ES-I3 (cell line): Measurements from ENCODE around the gene SIRT7.
A peak's percentile ranks its signal among the peaks of the same experiment; 100 is the strongest.

ENCODE experiments used
- H3K36me3 ChIP-seq: 2 replicates; pipeline ENCODE4 v1.6.1; 2013; ENCODE audit warnings: mild to moderate bottlenecking, low read length, control low read depth, moderate library complexity; ENCODE audit not compliant: insufficient read depth
- H3K4me1 ChIP-seq: 2 replicates; pipeline ENCODE4 v1.6.1; 2013; ENCODE audit warnings: mild to moderate bottlenecking, control low read depth, low read length; ENCODE audit not compliant: insufficient read depth
- H3K9ac ChIP-seq: 2 replicates; pipeline ENCODE4 v1.6.1; 2013; ENCODE audit warnings: low read depth, mild to moderate bottlenecking, low read length, moderate library complexity
- H3K9me3 ChIP-seq: 2 replicates; pipeline ENCODE4 v1.6.1; 2013; ENCODE audit warnings: mild to moderate bottlenecking, low read length, moderate library complexity; ENCODE audit not compliant: control insufficient read depth, insufficient read depth

Gene SIRT7

GRCh38 chr17:81930142-81931125 is 12.5 kb upstream of the SIRT7 start:
- no peak overlapping the region for H3K9ac ChIP-seq
- H3K36me3 ChIP-seq, result no peaks in the 10 kb centered on the region
- no peaks in the 10 kb centered on the region for H3K9me3 ChIP-seq
- peaks cover 4% of the 10 kb centered on the region; the same call in 1 of the 2 replicates for H3K4me1 ChIP-seq

DNA sequence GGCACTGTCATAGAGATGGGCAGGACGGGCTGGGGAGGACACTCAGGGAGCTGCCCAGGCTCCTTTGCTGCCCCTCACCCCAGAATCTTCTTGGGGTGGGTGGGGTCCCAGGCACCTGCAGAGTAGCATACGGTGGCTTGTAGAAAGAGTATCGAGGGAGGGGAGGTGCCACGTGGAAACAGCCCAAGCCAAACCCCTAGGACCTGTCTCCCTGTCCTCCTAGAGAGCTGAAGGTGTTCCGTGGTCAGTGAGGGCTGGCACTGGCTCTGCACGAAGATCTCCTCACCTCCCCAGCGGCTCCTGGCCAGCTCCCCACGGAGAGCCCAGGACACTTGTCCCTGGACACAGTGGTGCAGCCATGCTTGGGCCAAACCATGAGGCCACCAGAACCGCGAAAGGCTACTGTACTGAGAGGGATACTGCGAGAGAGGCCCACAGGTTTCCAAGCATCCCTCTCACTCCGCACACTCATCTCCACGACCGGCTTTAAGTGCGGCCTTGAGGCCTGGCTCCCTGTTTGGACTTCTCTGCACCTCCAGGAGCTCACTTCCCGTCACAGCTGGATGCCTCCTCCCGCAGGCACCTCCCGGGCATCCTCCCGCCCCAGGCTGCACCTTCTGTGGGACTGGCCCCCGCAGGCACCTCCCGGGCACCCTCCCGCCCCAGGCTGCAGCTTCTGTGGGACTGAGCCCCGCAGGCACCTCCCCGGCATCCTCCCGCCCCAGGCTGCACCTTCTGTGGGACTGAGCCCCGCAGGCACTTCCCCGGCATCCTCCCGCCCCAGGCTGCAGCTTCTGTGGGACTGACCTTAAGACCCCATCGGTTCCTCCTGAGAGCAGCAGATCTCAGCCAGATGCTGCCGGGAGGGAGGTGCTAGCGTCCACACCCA is 11.5 kb upstream of the SIRT7 start:
- H3K4me1 ChIP-seq, result peaks cover 13% of the 10 kb centered on the region; the same call in 1 of the 2 replicates
- no peak overlapping the region for H3K9ac ChIP-seq
- H3K36me3 ChIP-seq, result no peaks in the 10 kb centered on the region
- H3K9me3 ChIP-seq, result no peaks in the 10 kb centered on the region

- no peaks in the 10 kb centered on the region for H3K9me3 ChIP-seq
- H3K4me1 ChIP-seq, result peaks cover 21% of the 10 kb centered on the region; the same call in 1 of the 2 replicates
- no peaks in the 10 kb centered on the region for H3K36me3 ChIP-seq
- peak overlapping the region; percentile 78 for H3K9ac ChIP-seq
Observed at GRCh38 chr17:81928544-81929252, 10.7 kb upstream of the SIRT7 start.

GRCh38 chr17:81927653-81928543 is 9.9 kb upstream of the SIRT7 start, which contains the start of gene MAFG:
Gene MAFG, minus strand, starts transcription at chr17:81927735. Its CDS starts 4,550 bp downstream, at chr17:81923185.
- H3K9ac ChIP-seq, result peak within 1 kb of the TSS; percentile 78
- no peaks in the 10 kb centered on the region for H3K9me3 ChIP-seq
- H3K4me1 ChIP-seq, result peaks cover 24% of the 10 kb centered on the region; the same call in 1 of the 2 replicates
- H3K36me3 ChIP-seq, result no peaks in the 10 kb centered on the region

GRCh38 chr17:81927152-81927652 is 9.2 kb upstream of the SIRT7 start:
- Histone ChIP-seq H3K9me3 (no peaks in the 10 kb centered on the region), H3K36me3 (no peaks in the 10 kb centered on the region), H3K4me1 (peaks cover 28% of the 10 kb centered on the region; the same call in 1 of the 2 replicates), H3K9ac (peak overlapping the region; percentile 78)

- no peaks in the 10 kb centered on the region for H3K9me3 ChIP-seq
- H3K4me1 ChIP-seq, result peaks cover 28% of the 10 kb centered on the region; the same call in 1 of the 2 replicates
- H3K9ac ChIP-seq, result peak overlapping the region; percentile 66
- H3K36me3 ChIP-seq, result no peaks in the 10 kb centered on the region
Observed at GRCh38 chr17:81926451-81927151, 8.6 kb upstream of the SIRT7 start.

DNA sequence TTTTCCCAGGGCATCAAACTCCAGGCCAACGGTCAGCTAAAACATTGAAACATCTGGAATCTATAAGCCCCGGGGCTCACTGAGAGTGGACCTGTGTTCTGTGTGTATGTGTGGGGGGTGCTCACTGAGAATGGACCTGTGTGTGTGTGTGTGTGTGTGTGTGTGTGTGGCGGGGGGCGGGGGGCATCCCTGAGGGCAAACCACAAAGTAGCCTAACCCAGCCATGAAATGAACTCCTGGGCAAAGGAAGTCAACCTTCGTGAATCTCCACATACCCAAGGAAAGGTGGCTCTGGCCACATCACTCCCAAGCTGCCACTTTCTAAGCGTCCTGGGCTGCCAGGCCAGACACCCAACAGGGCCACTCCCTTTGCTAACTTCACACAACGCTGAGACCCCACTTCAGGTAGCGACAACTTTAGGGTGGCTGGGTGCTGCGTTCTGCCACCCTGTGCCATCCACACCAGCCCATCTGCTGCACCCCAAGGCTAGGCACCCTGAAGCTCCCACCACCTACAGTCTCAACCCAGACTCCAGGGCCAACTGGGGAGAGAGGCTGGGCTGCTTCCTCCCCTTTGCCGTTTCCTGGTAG is 8.0 kb upstream of the SIRT7 start:
- Histone ChIP-seq H3K4me1 (peaks cover 28% of the 10 kb centered on the region; the same call in 1 of the 2 replicates), H3K9me3 (no peaks in the 10 kb centered on the region), H3K36me3 (no peaks in the 10 kb centered on the region), H3K9ac (peak overlapping the region; percentile 66)

DNA sequence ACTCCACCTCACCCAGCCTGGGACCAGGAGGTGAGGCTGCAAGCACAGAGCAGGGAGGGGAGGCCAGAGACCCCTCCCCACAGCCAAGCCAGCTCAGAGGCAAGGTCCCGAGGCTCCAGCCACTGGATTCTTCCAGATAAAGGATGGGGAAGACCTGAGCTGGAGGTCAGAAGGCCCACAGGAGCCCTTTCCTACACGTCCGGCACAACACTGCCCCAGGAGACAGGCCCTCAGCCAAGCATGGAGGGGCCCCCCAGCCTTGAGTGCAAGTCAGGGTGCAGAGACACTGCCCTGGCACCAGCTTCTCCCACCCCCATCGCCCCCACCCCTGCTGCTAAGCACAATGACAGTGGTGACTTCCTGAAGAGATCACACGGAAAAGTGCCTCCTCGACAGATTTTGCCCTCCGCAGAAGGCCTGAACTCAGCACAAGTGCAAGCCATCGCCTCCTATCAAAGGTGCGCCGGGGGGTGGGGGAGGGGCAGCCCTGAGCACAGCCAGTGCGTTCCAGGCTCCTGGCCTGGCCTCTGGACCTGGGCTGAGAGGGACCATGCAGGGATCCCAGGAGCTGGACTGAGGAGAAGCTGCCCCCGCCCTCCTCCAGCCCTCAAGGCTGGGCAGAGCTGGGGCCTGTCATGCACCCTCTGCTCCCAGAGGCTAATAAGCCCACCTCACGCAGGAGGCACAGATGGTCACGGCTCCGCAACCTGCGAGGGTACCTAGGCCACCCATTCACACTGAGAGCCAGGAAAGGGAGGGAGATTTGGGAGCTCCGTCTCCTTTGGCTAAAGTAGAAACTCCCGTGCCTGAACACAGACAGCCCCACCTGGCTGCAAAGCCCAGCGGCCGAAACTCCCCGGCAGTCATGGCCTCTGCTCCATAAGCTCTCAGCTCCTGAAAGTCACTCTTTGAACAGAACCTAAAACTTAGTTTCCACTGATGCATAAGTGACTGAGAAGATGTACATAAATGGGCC is 6.9 kb upstream of the SIRT7 start:
- Histone ChIP-seq H3K9me3 (no peaks in the 10 kb centered on the region), H3K4me1 (peaks cover 28% of the 10 kb centered on the region; the same call in 1 of the 2 replicates), H3K9ac (peak overlapping the region; percentile 59; the same call in 1 of the 2 replicates), H3K36me3 (no peaks in the 10 kb centered on the region; the same call in 1 of the 2 replicates)

DNA sequence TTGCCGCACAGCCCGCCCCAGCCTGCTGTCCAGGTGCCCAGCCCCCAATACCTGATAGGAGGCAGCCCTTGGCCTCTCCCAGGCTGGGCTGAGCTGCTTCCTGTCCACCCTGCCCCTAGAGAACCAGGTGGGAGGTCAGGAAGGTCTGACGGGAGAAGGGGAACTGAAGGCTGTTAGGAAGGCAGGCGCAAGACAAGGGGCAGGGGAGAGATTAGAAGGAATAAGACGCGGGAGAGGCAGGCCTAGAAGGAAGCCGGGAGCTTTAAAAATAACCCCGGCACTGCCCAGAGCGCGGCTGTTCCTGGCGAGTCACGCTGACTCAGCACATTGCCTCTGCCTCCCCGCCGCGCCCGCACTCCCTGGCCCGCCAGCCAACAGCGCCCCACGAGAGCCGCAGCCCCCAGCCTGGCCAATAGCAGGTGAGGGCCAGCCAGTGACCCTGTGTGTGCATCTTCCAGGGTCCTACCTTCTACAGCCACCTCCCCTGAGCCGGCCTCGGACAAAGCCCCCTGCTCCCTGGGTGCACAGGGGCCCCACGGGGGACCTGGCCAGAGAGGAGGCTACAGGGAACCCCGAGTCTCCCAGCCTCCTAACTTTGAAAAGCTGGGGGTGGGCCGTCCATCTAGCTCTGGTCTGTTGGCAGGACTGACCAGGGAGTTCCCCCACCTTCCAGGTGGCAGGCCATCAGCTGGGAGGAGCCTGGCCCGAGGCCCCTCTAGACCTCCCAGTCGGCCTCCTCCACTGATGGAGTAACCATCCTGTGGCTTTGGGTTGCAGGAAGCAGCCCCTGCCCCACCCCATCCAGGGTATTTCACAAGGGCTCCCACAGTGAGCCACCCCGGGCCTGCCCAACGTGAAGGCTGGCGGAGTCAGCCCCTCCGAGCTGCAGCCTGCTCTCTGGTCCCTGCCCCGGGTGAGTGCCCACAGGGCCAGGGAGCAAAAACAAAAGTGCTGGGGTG is 5.6 kb upstream of the SIRT7 start:
- Histone ChIP-seq H3K4me1 (peaks cover 28% of the 10 kb centered on the region; the same call in 1 of the 2 replicates), H3K9ac (peak overlapping the region; percentile 59), H3K36me3 (peaks cover 2% of the 10 kb centered on the region; the same call in 1 of the 2 replicates), H3K9me3 (no peaks in the 10 kb centered on the region)

GRCh38 chr17:81922566-81923301 is 4.8 kb upstream of the SIRT7 start:
- peak overlapping the region; percentile 24; the same call in 1 of the 2 replicates for H3K9ac ChIP-seq
- H3K9me3 ChIP-seq, result no peaks in the 10 kb centered on the region
- H3K36me3 ChIP-seq, result peaks cover 2% of the 10 kb centered on the region; the same call in 1 of the 2 replicates
- H3K4me1 ChIP-seq, result peaks cover 28% of the 10 kb centered on the region; the same call in 1 of the 2 replicates
